ENCODE measurements around the gene SLC6A8. TPM values are rescaled to one million over a fixed set of nuclear protein-coding genes. Genes with fewer than 3 reads are reported as not detected.

SLC6A8 gene
- total RNA-seq: 3.3 and 4.6 TPM in 2 replicates

DNA sequence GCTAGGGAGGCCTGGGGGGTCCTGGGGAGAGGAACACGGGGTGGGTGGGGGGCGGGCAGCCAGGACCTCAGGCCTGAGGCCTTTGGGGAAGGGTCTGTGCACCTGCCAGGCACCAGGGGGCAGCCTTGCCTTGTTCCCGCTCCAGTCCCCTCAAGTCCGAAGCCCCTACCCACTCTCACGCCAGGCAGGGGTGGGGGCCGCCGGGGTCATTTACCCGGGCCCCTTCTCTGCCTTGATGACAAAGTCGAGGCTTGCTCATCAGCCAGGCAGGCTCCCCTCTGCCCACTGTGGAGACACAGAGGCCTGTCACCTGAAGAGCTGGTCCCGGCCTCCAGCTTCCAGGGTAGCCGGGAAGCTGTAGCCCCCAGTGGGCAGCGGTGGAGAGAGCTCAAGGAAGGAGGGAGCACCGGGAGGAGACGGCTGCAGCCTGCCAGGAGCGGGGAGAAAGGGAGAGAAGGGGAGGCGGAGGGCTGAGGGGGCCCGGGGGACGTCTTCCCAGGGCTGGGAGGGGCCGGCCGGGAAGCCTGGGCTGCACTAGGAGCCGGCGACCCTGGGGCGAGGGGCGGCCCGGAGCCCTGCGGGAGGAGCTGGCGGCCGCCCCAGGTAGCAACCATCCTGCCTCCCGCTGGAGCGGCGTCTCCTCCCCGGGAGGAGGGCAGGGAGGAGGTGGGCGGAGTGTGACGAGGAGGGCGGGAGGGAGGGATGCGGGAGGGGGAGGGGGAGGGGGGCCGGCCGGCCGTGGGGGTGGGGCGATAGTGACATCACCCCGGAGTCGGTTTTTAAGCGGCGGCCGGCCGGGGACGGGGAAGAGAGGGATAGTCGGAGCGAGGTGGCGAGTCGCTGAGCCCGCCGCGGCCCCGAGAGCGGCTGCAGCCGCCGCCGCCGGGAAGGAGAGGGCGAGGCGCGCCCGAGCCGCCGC, at the start of gene SLC6A8:
SLC6A8 (plus strand) TSS at position 806 of the 919 bp plus-strand sequence. CDS start 649 bp downstream, outside the sequence.
- DNase-seq: peak; percentile 57

DNA sequence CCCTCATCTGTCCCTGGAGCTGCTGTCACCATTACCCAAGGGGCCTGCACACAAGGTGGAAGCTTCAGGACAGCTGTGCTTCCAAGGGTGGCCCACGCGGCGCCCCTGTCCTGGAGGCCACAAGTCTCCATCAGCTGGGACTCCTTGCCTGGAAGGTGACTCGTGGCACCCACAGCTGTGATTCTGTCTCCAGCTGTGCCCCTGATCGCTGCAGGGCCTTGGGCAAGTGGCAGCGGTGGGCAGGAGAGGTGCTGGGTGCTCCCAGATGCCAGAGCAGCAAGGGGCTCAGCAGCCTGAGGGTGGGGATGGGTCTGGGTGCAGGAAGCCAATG, 49.7 kb upstream of the SLC6A8 start:
- DNase-seq: no peak

DNA sequence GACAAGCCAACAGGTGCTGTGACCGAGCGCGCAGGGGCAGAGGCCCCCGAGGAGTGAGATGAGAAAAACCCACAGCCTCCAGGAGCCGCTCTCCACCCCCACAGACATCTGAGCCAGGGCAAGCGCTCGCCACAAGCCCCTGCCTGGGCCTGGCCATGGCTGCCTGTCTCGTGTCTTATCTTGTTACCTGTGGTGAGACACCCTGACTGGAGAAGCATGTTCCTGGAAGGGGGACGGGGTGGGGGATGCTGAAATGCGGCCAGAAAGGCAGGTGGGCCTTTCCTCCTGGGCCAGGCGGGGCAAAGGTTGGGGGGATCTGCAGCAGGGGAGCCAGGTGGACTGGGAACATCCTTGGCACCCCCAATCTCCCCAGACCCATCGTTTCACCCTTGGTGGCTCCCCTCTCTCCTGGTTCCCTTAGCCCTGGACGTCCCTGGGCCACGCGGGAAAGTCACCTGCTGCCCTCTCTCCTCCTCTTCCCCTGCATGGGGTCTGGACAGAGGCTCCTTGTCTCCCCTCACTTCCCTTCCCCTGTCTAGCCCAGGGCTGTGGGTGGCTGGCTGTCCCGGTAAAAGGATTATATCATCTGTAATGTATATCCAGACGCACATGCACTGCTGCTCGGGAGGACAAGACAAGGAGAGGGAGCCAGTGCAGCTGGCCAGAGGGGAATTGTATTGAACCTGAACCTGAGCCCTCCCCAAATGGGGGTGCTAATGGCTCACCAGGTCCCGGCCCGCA, 49.1 kb upstream of the SLC6A8 start:
- DNase-seq: no peak

DNA sequence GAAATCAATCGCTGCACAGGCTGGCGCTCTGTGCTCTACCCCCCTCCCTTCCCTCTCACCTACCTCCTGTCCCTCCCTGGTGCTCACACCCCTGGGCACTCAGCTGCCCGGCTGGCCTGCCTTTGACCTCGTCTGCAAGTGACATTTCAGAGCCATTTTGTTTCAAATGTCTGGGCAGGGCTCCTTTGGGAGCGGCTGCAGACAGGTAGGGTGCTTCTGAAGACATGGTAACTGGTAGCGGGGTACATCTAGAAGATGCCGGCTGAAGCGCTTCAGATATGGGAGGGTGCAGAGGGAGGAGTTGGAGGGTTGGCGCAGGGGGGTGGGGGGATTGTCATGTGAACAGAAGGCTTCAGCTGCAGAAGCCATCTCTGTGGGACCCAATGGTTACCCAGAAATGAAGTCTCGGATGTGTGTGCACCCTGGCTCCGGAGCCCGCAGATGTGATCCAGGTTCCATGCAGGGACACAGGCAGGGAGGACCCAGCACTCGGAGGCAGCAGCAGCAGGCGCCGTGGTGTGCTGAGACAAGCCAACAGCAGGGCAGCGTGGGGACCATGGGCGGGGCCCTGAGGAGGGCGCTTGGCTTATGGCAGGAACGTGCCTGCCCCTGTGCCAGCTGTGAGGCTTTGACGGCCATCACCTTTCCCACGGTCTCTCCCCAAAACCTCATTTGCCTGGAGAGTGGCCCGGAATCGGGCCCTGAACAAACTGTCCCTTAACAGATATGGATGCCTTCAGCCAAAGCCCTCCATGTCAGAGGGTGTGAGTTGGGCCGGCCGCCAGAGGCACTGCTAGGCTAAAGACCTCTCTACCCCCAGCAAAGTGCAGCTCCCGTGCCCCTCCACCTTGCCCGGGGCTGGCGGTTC, 48.3 kb upstream of the SLC6A8 start:
- DNase-seq: no peak

DNA sequence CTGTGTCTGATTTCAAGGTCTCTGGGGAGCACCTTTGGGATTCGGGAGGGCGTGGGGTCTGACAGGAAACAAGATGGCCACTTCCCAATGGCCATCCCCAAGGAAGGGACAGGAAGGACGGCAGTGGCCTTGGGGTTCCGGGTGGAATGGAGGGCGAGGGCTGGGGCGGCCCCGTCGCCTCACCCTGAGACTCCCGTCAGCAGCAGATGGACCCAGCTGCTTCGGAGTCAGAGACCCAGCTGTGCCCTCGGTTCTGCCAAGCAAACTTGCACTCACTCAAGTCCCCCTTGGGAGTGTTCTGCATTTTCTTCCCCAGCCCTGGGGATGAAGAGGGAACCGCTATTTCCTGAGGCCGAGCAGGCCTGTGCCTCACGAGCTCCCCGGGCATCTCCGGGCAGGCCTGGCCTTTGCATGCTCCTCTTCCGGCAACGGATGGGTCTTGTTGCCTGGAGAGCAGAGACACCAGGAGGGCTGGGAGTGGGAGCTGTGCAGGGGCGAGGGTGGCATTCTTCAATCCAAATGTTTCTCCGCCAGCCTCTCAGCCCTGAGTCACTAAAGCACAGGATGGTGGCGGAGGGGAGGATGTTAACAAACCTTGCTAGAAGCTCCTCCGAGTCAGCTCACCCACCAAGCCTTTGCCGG, 47.6 kb upstream of the SLC6A8 start:
- DNase-seq: no peak

DNA sequence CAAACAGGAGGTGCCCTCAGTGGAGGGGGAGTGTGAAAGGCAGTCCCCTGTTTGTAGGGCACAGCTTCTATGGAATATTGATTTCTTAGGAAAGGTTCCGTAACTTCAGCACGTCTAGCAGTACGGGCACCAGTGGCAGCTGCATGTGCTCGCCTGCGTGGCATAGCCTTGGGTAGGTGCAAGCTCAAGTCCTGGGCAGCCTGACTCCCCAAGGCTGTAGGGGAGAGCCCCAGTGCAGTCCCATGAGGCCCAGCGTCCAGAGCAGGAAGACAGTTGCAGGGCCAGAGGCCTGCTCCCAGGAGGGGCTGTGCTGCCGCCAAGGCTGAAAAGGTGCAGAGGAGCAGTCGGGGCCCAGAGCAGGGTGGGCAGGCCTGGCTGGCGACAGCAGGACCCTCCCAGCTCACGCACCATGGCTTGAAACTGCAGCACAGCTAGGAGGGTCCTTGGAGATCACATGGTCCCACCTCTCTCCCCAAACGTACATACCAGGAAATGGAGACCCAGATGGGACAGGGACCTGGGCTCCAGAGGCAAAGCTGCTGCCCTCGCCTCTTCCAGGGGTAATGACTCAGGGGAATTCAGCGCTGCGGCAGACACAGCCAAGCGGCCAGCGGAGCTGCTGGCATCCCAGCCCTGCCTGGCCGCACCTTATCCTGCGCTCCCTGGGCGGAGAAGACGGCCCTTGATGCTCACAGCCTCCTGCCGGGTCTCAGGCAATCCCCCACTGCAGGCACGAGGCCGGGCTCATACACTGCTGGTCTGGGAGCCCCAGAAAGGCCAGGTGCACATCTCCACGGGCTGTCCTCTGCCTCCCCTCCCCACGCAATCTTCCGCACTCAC, 46.8 kb upstream of the SLC6A8 start:
- DNase-seq: no peak

DNA sequence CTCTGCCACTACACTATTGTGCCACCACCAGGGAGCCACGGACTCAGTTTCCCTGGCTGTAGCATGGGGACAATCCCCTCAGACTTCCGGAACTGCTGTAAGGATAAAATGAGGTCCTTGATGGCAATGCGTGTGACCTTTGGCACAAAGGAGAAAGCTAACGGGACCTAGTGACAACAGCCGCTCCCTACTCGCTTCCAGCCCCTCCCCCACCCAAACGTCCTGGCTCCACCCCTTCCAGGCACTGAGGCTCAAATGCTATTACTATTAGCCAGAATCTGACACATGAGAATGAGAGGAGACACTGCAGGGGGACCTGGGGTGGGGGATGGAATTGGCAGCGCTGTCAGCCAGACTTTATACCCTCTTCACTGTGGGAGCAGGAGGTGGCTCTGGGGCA, 46.1 kb upstream of the SLC6A8 start:
- DNase-seq: no peak

DNA sequence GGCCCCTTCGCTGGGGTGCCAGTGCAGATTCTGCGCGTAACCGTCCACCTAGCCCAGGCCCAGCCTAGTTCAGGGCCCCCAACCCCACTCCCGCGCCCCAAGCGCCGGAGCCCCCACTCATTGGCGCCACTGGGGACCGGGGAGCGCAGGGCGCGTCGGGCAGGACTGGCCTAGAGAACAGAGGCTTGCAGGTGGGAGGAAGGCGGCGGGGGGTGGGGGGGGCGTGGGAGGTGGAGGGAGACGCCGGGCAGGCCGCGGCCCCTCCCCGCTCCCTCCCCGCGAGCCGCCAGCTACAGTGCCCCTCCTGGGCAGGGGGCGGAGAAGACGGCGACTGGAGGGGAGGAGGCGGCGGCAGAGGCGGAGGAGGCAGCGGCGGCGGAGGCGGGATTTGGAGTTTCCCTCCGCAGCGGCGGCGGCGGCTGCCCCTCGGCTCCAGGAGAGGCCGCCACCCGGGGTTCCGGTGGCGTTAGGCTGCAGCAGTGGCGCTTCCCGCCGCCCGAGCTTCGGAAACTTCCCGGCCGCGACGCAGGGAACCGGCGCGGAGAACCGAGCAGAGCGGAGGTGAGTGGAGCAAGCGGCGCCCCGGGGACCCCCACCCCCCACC, 45.6 kb upstream of the SLC6A8 start:
- no peak for DNase-seq

DNA sequence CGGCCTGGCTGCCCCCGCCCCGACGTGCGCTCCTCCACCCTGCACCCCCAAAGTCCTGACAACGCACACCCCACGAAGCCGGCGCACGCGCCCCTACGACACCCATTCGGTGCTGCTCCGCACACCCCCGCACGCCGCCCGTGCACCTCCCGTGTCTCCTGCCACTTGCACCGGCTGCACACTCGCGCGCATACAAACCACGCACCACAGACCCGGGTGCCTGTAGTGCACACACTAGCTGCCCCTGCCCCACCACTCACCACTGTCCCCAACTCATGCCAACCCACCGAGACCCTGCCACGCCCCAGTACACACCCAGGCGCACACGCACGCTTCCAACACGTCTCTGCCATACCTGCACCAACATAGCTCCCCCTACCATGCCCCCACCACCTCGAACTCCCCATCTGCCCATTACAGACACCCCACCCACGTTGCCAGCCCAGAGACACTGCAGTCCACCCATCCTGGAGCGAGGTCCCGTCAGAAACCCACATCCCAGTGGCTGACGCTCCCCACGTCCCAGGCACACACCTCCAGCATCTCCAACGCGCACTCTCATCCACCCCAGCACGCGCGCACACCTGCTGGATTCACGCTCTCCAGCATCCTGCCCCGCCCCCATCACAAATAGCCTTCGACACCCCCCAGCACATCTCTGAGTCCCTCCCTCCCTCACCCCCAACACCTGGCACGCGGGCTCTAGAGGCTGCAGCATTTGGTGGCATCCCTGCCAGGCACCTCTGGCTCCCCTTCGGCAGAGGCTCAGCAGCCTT, 44.9 kb upstream of the SLC6A8 start:
- DNase-seq: no peak

DNA sequence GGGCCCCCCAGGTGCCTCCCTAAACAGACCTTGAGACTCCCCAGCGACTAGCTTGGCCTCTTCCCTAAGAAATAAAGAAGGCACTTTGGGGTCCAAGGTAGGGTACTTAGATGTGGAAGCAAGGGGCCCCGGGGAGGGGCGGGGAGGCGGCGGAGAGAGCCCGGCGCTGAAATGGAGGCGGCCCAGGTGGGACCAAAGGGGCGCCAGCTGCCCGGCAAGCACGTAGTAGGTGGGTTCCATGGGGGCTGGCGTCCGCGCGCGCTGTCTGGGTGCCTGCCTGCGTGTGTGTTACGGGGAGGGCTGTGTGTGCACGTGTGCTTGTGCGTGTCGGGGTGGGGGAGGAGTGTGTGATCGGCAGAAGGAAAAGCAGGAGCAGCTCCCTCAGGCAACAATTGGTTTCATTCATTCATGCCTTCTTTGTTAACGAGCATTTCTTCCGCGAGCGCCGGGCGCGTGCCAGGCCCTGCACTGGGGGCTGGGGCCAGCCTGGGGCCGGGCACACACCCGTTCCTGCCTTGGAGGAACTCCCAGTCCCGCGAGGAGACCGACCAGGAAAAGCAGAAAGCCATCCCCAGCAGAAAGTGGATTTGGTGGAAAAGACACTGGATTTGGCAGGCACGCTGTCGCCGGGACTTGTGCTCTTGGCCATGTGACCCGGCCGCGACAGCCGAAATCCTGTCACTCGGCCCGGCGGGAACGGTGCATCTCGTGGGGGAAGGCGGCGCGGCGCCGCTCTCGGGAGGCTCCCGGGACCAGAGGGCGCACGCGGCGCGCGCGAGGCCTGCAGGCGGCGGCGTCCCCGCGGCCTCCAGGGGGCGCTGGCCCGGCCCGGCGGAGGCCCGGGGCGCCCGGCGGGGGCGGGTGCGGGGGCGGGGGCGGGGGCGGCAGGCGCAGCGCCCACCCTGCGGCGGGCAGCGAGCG, 44.0 kb upstream of the SLC6A8 start:
- DNase-seq: peak; percentile 34

DNA sequence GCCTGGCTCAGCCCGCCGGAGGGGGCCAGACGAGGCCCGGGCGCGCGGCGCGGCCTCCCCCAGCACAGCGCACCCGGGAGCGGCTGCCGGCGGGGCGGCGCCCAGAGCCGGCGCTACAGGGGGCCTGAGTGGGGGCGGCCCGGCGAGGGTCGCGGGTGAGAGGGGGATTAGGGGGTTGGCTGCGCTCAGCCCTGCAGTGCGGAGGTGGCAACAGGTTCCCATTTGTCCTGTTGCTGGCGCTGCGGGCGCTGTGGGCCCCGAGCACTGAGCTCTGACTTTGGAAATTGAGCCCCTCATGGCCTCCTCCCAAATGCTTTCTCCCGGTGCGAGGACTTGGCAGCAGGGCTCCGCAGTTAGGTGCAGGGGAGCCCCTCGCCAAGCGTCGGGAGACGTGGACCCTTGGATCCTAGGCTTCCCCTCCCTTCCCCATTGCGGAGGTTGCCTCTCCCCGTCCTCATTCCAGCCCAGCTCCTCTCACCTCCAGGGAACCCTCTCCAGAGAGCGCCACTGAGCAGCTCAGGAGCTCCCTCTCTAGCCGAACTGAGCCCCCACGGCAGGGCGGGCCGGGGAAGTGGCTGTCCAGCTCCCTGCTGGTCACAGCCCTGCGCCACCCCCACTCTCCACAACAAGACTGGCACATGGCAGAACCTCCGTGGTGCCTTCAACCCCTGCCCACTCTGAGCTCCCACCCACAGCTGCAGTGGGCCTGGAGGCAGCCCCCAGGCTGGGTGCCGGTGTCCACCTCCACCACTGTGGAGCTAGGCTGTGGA, 43.2 kb upstream of the SLC6A8 start:
- no peak for DNase-seq

DNA sequence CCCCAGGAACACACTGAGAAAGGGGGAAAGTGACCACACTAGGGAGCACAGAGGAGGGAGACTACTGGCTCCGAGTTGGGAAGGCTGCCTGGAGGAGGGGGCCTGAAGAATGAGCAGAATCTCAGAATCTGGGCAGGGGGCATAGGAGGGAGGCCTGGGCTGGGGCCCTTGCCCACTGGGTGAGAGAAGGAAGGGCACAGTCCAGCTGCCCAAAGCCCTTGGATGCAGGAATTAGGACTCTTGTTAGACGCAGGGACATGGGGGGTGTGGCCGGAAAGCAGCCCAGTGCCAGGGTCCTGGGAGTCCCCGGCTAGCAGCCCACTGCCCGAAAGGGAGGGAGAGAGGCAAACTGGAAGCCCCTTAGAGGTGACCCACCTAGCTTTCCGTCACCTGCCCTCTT, 42.6 kb upstream of the SLC6A8 start:
- DNase-seq: no peak

DNA sequence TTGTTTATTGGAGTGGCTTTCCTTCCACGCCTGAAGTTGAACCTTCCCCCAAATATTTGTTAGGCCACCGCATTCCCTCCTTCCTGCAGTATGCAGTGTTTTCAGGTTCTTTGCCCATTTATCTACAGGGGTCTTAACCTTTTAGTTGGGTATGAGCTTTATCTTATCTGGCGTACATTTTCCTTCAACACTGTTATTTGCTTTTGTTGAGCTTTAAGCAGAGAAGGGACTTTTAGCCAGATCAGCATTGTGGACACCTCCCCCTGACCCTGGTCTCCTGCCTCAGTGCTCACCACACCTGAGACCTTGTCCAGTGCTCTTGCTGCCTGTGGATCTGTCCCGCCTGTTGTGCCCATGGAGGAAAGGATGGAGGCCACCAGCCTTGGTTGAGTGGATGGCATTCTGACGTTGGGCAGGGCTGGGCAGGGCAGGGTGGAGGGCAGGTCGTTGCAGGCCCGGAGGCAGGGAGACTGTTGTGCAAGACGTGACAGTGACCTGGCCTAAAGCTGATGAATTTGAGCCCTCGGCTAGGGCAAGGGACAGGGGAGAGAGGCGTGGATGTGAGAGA, 41.7 kb upstream of the SLC6A8 start:
- no peak for DNase-seq

DNA sequence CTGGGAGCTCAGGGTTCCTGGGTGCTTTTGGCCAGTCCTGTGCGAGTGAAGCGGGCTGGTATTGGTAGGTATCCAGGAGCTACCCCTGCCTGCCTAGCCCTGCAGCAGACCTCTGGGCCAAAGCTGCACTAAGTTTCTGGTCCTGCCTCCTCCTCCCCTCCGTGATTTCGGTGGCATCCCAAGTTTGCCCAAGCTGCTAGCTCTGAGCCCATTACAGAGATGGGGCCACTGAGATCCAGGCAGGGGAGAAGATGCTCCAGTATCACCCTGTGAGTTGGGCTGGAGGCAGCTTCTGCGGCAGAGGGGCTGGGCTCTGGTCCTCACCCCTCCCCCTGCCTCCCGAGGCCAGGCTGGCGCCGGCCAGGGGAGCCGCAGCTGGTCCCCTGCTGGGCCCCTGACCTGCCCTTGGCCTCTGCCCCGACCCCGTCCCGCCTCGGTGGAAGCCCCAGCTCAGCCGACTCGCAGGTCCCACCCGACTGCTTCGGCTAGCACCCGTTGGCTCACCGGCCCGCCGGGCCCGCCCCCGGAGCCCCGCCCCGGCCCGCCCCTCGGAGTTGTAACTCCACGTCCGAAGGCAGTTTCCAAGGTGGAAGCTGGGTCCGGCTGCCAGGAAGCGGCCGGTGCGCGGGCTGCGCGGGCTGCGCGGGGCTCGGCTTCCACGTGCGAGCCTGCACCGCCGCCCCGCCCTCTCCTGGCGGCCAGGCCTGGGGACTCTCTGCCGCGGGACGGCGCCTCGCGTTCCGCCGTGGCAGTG, 40.9 kb upstream of the SLC6A8 start, which contains the start of gene DUSP9:
DUSP9 (plus strand) TSS at position 584 of the 754 bp plus-strand sequence. CDS start 751 bp downstream, outside the sequence.
- DNase-seq: peak; percentile 36

DNA sequence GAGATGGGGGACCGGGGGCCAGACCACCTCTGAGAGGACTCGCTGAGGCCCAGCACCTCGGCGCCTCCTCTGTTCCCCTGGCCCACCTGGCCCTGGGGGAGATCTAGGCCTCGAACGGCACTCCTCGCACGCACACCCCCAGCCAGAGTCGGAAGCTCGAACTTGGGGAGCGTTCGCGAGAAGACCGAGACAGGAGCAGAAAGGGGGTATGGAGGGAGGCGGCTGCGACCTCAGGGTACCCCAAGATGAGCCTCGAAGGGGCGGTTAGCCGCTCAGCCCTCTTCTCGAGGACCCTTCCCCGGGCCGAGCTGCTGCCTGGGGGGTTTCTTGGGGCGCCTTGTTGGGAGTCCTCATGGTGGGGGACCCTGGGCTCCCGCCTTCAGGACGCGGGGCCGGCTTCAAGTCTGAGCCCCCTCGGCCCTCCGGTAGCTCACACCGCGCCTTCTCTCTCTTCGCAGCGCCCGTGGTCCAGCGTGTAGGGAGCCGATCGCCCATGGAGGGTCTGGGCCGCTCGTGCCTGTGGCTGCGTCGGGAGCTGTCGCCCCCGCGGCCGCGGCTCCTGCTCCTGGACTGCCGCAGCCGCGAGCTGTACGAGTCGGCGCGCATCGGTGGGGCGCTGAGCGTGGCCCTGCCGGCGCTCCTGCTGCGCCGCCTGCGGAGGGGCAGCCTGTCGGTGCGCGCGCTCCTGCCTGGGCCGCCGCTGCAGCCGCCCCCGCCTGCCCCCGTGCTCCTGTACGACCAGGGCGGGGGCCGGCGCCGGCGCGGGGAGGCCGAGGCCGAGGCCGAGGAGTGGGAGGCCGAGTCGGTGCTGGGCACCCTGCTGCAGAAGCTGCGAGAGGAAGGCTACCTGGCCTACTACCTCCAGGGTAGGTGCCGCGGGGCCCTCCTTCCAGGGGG, 40.0 kb upstream of the SLC6A8 start:
- no peak for DNase-seq
